ENCODE measurements around the gene SNAPC4. TPM values are rescaled to one million over a fixed set of nuclear protein-coding genes. Genes with fewer than 3 reads are reported as not detected.
A peak's percentile ranks its signal among the peaks of the same experiment; 100 is the strongest.

SNAPC4 gene
- total RNA-seq, 2 donors from 2014 or later, result 18.0 to 18.7 TPM

- Histone ChIP-seq H3K9ac (ENCODE audit: extremely low read depth, low read length, poor library complexity, severe bottlenecking) (no peak overlapping the region), H3K4me1 (ENCODE audit: control insufficient read depth, insufficient read depth, low read length) (no peaks in the 10 kb centered on the region), H3K27me3 (ENCODE audit: control insufficient read depth, insufficient read depth, low read length, poor library complexity, severe bottlenecking) (no peaks in the 10 kb centered on the region), H3K9me3 (ENCODE audit: control insufficient read depth, low read length) (no peaks in the 10 kb centered on the region), H3K36me3 (ENCODE audit: control insufficient read depth, insufficient read depth, low read length) (no peaks in the 10 kb centered on the region), H3K27ac (ENCODE audit: low read depth, low read length) (no peak overlapping the region), H3K4me3 (ENCODE audit: low read length) (no peak overlapping the region)
- H3K36me3 Mint-ChIP-seq (ENCODE audit: low read depth), result no peaks in the 10 kb centered on the region
- no peak overlapping the region for H3K27ac Mint-ChIP-seq
- no peaks in the 10 kb centered on the region for H3K4me1 Mint-ChIP-seq
- no peaks in the 10 kb centered on the region for H3K27me3 Mint-ChIP-seq (ENCODE audit: insufficient read depth)
- 77 to 87% methylated on average over 19 to 54 of the region's 54 CpGs for WGBS, 2 experiments (ENCODE audit: insufficient coverage in 1 of 2, insufficient read length in 1 of 2)
- no peak for TF ChIP-seq CTCF (conservative IDR thresholded peaks at IDR 0.05)
- peaks cover 1% of the 10 kb centered on the region for H3K9me3 Mint-ChIP-seq
- H3K4me3 Mint-ChIP-seq, result peak overlapping the region; percentile 73
- DNase-seq, result no peak
These were observed 35.8 kb downstream of the SNAPC4 start for GRCh38 chr9:136363949-136364748.

- Histone ChIP-seq H3K4me3 (ENCODE audit: low read length) (peak within 1 kb of the TSS; percentile 74), H3K27me3 (ENCODE audit: control insufficient read depth, insufficient read depth, low read length, poor library complexity, severe bottlenecking) (no peaks in the 10 kb centered on the region), H3K9me3 (ENCODE audit: control insufficient read depth, low read length) (no peaks in the 10 kb centered on the region), H3K36me3 (ENCODE audit: control insufficient read depth, insufficient read depth, low read length) (no peaks in the 10 kb centered on the region), H3K27ac (ENCODE audit: low read depth, low read length) (peak within 1 kb of the TSS; percentile 70), H3K9ac (ENCODE audit: extremely low read depth, low read length, poor library complexity, severe bottlenecking) (peak within 1 kb of the TSS; percentile 51), H3K4me1 (ENCODE audit: control insufficient read depth, insufficient read depth, low read length) (no peaks in the 10 kb centered on the region)
- DNase-seq, result peak; percentile 100
- H3K4me3 Mint-ChIP-seq, result peak within 1 kb of the TSS; percentile 73
- peaks cover 1% of the 10 kb centered on the region for H3K9me3 Mint-ChIP-seq
- H3K4me1 Mint-ChIP-seq, result no peaks in the 10 kb centered on the region
- H3K27ac Mint-ChIP-seq, result peak within 1 kb of the TSS; percentile 85
- TF ChIP-seq CTCF (conservative IDR thresholded peaks at IDR 0.05), result peak; percentile 99
- no peaks in the 10 kb centered on the region for H3K36me3 Mint-ChIP-seq (ENCODE audit: low read depth)
- no peaks in the 10 kb centered on the region for H3K27me3 Mint-ChIP-seq (ENCODE audit: insufficient read depth)
- WGBS, 2 experiments (ENCODE audit: insufficient coverage in 1 of 2, insufficient read length in 1 of 2), result 2 to 5% methylated on average over 28 to 96 of the region's 97 CpGs
These were observed 36.6 kb downstream of the SNAPC4 start, which contains the start of gene DNLZ for GRCh38 chr9:136363106-136363948. TSS of gene DNLZ (minus strand) at chr9:136363744. CDS start at chr9:136363714, 30 bp downstream.

GRCh38 chr9:136362450-136362784, 37.6 kb downstream of the SNAPC4 start:
- Mint-ChIP-seq H3K36me3 (ENCODE audit: low read depth) (no peaks in the 10 kb centered on the region), H3K9me3 (peaks cover 1% of the 10 kb centered on the region), H3K27me3 (ENCODE audit: insufficient read depth) (no peaks in the 10 kb centered on the region), H3K4me3 (no peak overlapping the region), H3K27ac (no peak overlapping the region), H3K4me1 (no peaks in the 10 kb centered on the region)
- TF ChIP-seq CTCF (conservative IDR thresholded peaks at IDR 0.05), result no peak
- DNase-seq, result no peak
- Histone ChIP-seq H3K4me3 (ENCODE audit: low read length) (no peak overlapping the region), H3K9ac (ENCODE audit: extremely low read depth, low read length, poor library complexity, severe bottlenecking) (peak overlapping the region; percentile 32), H3K27me3 (ENCODE audit: control insufficient read depth, insufficient read depth, low read length, poor library complexity, severe bottlenecking) (no peaks in the 10 kb centered on the region), H3K36me3 (ENCODE audit: control insufficient read depth, insufficient read depth, low read length) (no peaks in the 10 kb centered on the region), H3K4me1 (ENCODE audit: control insufficient read depth, insufficient read depth, low read length) (no peaks in the 10 kb centered on the region), H3K27ac (ENCODE audit: low read depth, low read length) (no peak overlapping the region), H3K9me3 (ENCODE audit: control insufficient read depth, low read length) (no peaks in the 10 kb centered on the region)
- 87 to 89% methylated on average over 1 to 6 of the region's 6 CpGs for WGBS, 2 experiments (ENCODE audit: insufficient coverage in 1 of 2, insufficient read length in 1 of 2)

All from endodermal cell (in vitro differentiated cells).